SK-N-SH treated with all-trans-retinoic acid at 6 μM for 48 hours (cell line): Measurements from ENCODE around the gene C1QTNF12.

ENCODE experiments used
- ATAC-seq: fragments of 200-7000 bp; cut with Tn5 transposase; 3 replicates; pipeline ENCODE4 v1.9.1; 2020; ENCODE audit warnings: mild to moderate bottlenecking, moderate library complexity
- BACH2 ChIP-seq: fragments of 250-450 bp; sonication (Bioruptor Pico); IDR thresholded peaks from 2 replicates; pipeline ENCODE4 v1.9.0; 2021; ENCODE audit warnings: mild to moderate bottlenecking, borderline replicate concordance
- CSDC2 ChIP-seq: fragments of 250-450 bp; sonication (Bioruptor Pico); IDR thresholded peaks from 2 replicates; pipeline ENCODE4 v1.5.0; 2020; ENCODE audit warnings: mild to moderate bottlenecking, moderate library complexity
- ESRRG ChIP-seq: fragments of 250-450 bp; sonication (Bioruptor Pico); IDR thresholded peaks from 2 replicates; pipeline ENCODE4 v1.6.1; 2021; ENCODE audit warnings: mild to moderate bottlenecking
- GLIS3 ChIP-seq: fragments of 250-450 bp; sonication (Bioruptor Pico); IDR thresholded peaks from 2 replicates; pipeline ENCODE4 v1.5.0; 2020; ENCODE audit warnings: mild to moderate bottlenecking, moderate library complexity
- OSR1 ChIP-seq: fragments of 250-450 bp; sonication (Bioruptor Pico); IDR thresholded peaks from 2 replicates; pipeline ENCODE4 v1.8.0; 2022; ENCODE audit warnings: moderate library complexity, mild to moderate bottlenecking, inconsistent platforms
- PPARA ChIP-seq: fragments of 250-450 bp; sonication (Bioruptor Pico); IDR thresholded peaks from 2 replicates; pipeline ENCODE4 v1.5.0; 2020; ENCODE audit warnings: mild to moderate bottlenecking, borderline replicate concordance
- RARB ChIP-seq: fragments of 250-450 bp; sonication (Bioruptor Pico); IDR thresholded peaks from 2 replicates; pipeline ENCODE4 v1.8.0; 2021; ENCODE audit warnings: mild to moderate bottlenecking, moderate library complexity
- SNAI2 ChIP-seq: fragments of 250-450 bp; sonication (Bioruptor Pico); IDR thresholded peaks from 2 replicates; pipeline ENCODE4 v1.5.0; 2020; ENCODE audit warnings: mild to moderate bottlenecking, moderate library complexity
- TCF4 ChIP-seq: fragments of 250-450 bp; sonication (Bioruptor Pico); IDR thresholded peaks from 2 replicates; pipeline ENCODE4 v1.8.0; 2021; ENCODE audit warnings: mild to moderate bottlenecking, moderate library complexity, borderline replicate concordance
- TSHZ2 ChIP-seq: fragments of 250-450 bp; sonication (Bioruptor Pico); IDR thresholded peaks from 2 replicates; pipeline ENCODE4 v1.5.0; 2020; ENCODE audit warnings: mild to moderate bottlenecking, moderate library complexity
- ZC3H10 ChIP-seq: fragments of 250-450 bp; sonication (Bioruptor Pico); IDR thresholded peaks from 2 replicates; pipeline ENCODE4 v1.5.1; 2021; ENCODE audit warnings: mild to moderate bottlenecking, moderate library complexity
- ZFP3 ChIP-seq: fragments of 250-450 bp; sonication (Bioruptor Pico); IDR thresholded peaks from 2 replicates; pipeline ENCODE4 v1.5.0; 2020; ENCODE audit warnings: mild to moderate bottlenecking, moderate library complexity
- ZFP30 ChIP-seq: fragments of 450-650 bp; formaldehyde crosslinking; IDR thresholded peaks from 2 replicates; pipeline ENCODE4 v1.5.0; 2022; ENCODE audit warnings: mild to moderate bottlenecking, moderate library complexity
- ZNF565 ChIP-seq: fragments of 450-650 bp; formaldehyde crosslinking; conservative IDR thresholded peaks from 2 replicates; pipeline ENCODE4 v1.5.0; 2020; ENCODE audit warnings: low read depth, mild to moderate bottlenecking, moderate library complexity
- ZNF70 ChIP-seq: fragments of 450-650 bp; formaldehyde crosslinking; IDR thresholded peaks from 2 replicates; pipeline ENCODE4 v1.5.0; 2020; ENCODE audit warnings: mild to moderate bottlenecking, moderate library complexity
- ZNF8 ChIP-seq: fragments of 450-650 bp; formaldehyde crosslinking; IDR thresholded peaks from 2 replicates; pipeline ENCODE4 v1.5.0; 2020; ENCODE audit warnings: mild to moderate bottlenecking, moderate library complexity
- TF ChIP-seq, protein P1 (sequence below): fragments of 250-450 bp; sonication (Bioruptor Pico); IDR thresholded peaks from 2 replicates; pipeline ENCODE4 v1.8.0; 2020; ENCODE audit warnings: mild to moderate bottlenecking, moderate library complexity, borderline replicate concordance
- TF ChIP-seq, protein P2 (sequence below): fragments of 250-450 bp; sonication (Bioruptor Pico); IDR thresholded peaks from 2 replicates; pipeline ENCODE4 v1.8.0; 2021; ENCODE audit warnings: low read depth, mild to moderate bottlenecking, moderate library complexity, borderline replicate concordance
- TF ChIP-seq, protein P3 (sequence below): fragments of 250-450 bp; sonication (Bioruptor Pico); IDR thresholded peaks from 2 replicates; pipeline ENCODE4 v1.5.1; 2021; ENCODE audit warnings: mild to moderate bottlenecking, moderate library complexity

The C1QTNF12 gene

DNA sequence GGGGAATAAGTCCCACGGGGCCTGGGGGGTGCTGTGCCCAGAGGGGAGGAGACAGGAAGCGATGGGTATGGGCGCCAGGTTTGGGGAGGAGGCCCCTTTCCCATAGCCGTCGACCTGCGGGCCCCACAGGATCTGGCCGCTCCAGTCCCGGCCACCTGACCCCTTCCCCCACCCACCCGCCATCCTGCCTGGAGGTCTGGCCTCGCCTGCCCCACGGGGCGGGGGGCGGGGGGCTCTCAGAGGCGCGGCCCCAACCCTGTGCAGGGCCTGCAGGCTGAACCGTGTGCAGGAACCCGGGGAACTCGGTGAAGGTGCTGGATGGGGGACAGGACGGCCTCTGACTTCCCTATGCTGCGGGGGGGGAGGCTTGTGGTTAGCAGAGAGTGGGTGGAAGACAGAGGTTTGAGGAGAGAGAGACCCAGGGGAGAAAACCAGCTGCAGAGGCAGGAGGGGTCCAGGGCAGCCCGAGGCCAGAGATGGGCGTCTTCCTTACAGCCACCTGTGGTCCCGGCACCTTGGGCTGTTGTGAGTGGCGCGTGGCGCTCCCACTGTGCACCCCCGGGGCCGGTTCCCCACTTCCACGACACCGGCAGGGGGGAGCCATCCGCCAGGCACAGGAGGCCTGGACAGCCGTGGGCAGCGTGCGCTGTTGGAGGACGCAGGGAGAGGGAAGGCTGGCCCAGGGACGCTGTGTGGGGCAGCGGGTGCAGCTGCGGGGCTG lies 37.6 kb downstream of the C1QTNF12 start:
- TF ChIP-seq SNAI2 (CRISPR knock-in tag) (no peak), TCF4 (CRISPR knock-in tag) (no peak), BACH2 (CRISPR knock-in tag) (no peak), ZFP30 (CRISPR knock-in tag) (no peak)
- TF ChIP-seq, protein P1, sequence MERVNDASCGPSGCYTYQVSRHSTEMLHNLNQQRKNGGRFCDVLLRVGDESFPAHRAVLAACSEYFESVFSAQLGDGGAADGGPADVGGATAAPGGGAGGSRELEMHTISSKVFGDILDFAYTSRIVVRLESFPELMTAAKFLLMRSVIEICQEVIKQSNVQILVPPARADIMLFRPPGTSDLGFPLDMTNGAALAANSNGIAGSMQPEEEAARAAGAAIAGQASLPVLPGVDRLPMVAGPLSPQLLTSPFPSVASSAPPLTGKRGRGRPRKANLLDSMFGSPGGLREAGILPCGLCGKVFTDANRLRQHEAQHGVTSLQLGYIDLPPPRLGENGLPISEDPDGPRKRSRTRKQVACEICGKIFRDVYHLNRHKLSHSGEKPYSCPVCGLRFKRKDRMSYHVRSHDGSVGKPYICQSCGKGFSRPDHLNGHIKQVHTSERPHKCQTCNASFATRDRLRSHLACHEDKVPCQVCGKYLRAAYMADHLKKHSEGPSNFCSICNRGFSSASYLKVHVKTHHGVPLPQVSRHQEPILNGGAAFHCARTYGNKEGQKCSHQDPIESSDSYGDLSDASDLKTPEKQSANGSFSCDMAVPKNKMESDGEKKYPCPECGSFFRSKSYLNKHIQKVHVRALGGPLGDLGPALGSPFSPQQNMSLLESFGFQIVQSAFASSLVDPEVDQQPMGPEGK (CRISPR knock-in tag), result no peak
- no peak for ATAC-seq

- TF ChIP-seq RARB, result no peak
- no peak for TF ChIP-seq TCF4 (CRISPR knock-in tag)
- TF ChIP-seq, protein P2, sequence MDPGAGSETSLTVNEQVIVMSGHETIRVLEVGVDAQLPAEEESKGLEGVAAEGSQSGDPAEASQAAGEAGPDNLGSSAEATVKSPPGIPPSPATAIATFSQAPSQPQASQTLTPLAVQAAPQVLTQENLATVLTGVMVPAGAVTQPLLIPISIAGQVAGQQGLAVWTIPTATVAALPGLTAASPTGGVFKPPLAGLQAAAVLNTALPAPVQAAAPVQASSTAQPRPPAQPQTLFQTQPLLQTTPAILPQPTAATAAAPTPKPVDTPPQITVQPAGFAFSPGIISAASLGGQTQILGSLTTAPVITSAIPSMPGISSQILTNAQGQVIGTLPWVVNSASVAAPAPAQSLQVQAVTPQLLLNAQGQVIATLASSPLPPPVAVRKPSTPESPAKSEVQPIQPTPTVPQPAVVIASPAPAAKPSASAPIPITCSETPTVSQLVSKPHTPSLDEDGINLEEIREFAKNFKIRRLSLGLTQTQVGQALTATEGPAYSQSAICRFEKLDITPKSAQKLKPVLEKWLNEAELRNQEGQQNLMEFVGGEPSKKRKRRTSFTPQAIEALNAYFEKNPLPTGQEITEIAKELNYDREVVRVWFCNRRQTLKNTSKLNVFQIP, result no peak
- TF ChIP-seq, all 23 proteins: peak for 0
- ATAC-seq, result no peak
Measured at GRCh38 chr1:1207571-1207892, 39.0 kb downstream of the C1QTNF12 start.

DNA sequence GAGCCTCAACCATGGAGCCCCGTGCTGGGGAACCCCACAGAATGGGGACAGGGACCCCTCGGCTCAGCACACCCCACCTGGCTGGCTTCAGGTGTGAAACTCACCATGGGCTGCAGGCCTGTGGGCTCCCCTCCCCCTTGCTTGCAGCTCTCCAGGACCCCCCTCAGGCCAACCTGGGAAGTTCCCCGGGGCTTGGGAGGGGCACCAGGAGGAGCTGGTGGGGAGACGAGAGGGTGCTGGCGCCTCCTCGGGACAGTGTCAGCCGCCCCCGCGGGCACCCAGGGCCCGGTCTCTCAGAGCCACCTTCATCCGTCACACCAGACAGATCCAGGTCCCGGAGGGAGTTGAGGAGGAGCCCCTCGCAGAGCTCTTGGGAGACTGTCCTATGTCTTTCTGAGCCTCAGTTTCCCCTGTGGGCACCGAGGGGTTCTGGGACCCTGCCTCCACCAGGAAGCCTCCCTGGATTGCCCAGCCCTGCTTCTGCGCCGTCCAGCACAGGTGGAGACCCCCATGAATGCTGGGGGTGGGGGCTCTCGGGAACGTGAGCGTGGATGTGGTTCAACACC lies 39.5 kb downstream of the C1QTNF12 start:
- no peak for ATAC-seq
- TF ChIP-seq OSR1 (CRISPR knock-in tag) (no peak), ZNF565 (CRISPR knock-in tag) (no peak), TSHZ2 (CRISPR knock-in tag) (no peak), ZC3H10 (CRISPR knock-in tag) (no peak), ZNF70 (no peak), RARB (no peak)
- TF ChIP-seq, protein P1 (CRISPR knock-in tag), result no peak

- ATAC-seq, result peak; percentile 17; the same call in 2 of the 3 replicates
- TF ChIP-seq ZNF565 (CRISPR knock-in tag), result no peak
- TF ChIP-seq, protein P3, sequence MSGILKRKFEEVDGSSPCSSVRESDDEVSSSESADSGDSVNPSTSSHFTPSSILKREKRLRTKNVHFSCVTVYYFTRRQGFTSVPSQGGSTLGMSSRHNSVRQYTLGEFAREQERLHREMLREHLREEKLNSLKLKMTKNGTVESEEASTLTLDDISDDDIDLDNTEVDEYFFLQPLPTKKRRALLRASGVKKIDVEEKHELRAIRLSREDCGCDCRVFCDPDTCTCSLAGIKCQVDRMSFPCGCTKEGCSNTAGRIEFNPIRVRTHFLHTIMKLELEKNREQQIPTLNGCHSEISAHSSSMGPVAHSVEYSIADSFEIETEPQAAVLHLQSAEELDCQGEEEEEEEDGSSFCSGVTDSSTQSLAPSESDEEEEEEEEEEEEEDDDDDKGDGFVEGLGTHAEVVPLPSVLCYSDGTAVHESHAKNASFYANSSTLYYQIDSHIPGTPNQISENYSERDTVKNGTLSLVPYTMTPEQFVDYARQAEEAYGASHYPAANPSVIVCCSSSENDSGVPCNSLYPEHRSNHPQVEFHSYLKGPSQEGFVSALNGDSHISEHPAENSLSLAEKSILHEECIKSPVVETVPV, result no peak
- no peak for TF ChIP-seq OSR1 (CRISPR knock-in tag)
- no peak for TF ChIP-seq ZNF70
- TF ChIP-seq ZNF8, result no peak
- TF ChIP-seq ZFP3, result no peak
- TF ChIP-seq, protein P1 (CRISPR knock-in tag), result no peak
- no peak for TF ChIP-seq ESRRG
- TF ChIP-seq CSDC2 (CRISPR knock-in tag), result no peak
- no peak for TF ChIP-seq PPARA (CRISPR knock-in tag)
- no peak for TF ChIP-seq GLIS3 (CRISPR knock-in tag)
- TF ChIP-seq BACH2 (CRISPR knock-in tag), result no peak
- TF ChIP-seq ZC3H10 (CRISPR knock-in tag), result no peak
- TF ChIP-seq RARB, result no peak
- no peak for TF ChIP-seq TCF4 (CRISPR knock-in tag)
- TF ChIP-seq TSHZ2 (CRISPR knock-in tag), result no peak
- TF ChIP-seq, all 23 proteins: peak for 0
Measured at GRCh38 chr1:1206376-1206965, 40.1 kb downstream of the C1QTNF12 start, which contains the start of gene TNFRSF18. TSS of gene TNFRSF18 (minus strand) at chr1:1206592. CDS start at chr1:1206571, 21 bp downstream.
